H1 (cell line): ENCODE data around the gene HMCN2. TPM values are rescaled to one million over a fixed set of nuclear protein-coding genes. Genes with fewer than 3 reads are reported as not detected.

ENCODE experiments used
- CTCF ChIA-PET: fragments of 300-600 bp; sonication (Branson Sonifier 250); formaldehyde crosslinking; loops from one replicate; lab custom pipeline; 2021; ENCODE audit not compliant: partially characterized antibody; lab: Charles Lee
- POLR2A ChIA-PET: fragments of 300-600 bp; sonication (Branson Sonifier 250); formaldehyde crosslinking; loops from one replicate; lab custom pipeline; 2021; ENCODE audit warnings: inconsistent platforms; ENCODE audit not compliant: partially characterized antibody; lab: Charles Lee
- DNase-seq, 2 experiments: peaks; one replicate each; pipeline versions ENCODE4 v3.0.0 to v3.0.0-alpha.2; 2010 to 2022; ENCODE audit warnings: low spot score in 2 of 2, low read depth in 1 of 2, mixed read lengths in 1 of 2
- FAIRE-seq: peaks from 2 replicates; lab custom pipeline; 2011; peaks lifted over from hg19 to GRCh38; lab: Jason Lieb, UNC
- H2AFZ ChIP-seq: 2 replicates; pipeline ENCODE4 v1.8.1; 2012; ENCODE audit warnings: low read length, inconsistent platforms
- H2AK5ac ChIP-seq: 2 replicates; pipeline ENCODE4 v1.6.1; 2013; ENCODE audit warnings: low read depth, low read length
- H2BK120ac ChIP-seq: replicated peaks from 2 replicates; pipeline ENCODE3; 2013; ENCODE audit warnings: low read depth, low read length, inconsistent platforms
- H2BK12ac ChIP-seq: 2 replicates; pipeline ENCODE4 v1.6.1; 2013; ENCODE audit warnings: low read depth, low read length
- H2BK15ac ChIP-seq: 2 replicates; pipeline ENCODE4 v1.6.1; 2013; ENCODE audit warnings: low read length
- H2BK20ac ChIP-seq: 2 replicates; pipeline ENCODE4 v1.6.1; 2013; ENCODE audit warnings: low read length
- H2BK5ac ChIP-seq: 2 replicates; pipeline ENCODE4 v1.6.1; 2013; ENCODE audit warnings: low read depth, low read length
- H3K14ac ChIP-seq: 2 replicates; pipeline ENCODE4 v1.6.1; 2013; ENCODE audit warnings: inconsistent platforms; ENCODE audit not compliant: insufficient read length
- H3K18ac ChIP-seq: 2 replicates; pipeline ENCODE4 v1.6.1; 2013; ENCODE audit warnings: low read length; ENCODE audit errors: extremely low read depth
- H3K23ac ChIP-seq: 2 replicates; pipeline ENCODE4 v1.6.1; 2013; ENCODE audit warnings: inconsistent platforms; ENCODE audit not compliant: insufficient read length
- H3K23me2 ChIP-seq: 2 replicates; pipeline ENCODE4 v1.6.1; 2013; ENCODE audit warnings: low read depth, low read length
- H3K27ac ChIP-seq: 2 replicates; pipeline ENCODE4 v1.6.1; 2011; ENCODE audit warnings: low read depth, low read length, inconsistent platforms
- H3K27me3 ChIP-seq, 4 experiments: replicated peaks in 1 of 4; 1 replicate in 1 of 4; 2 replicates in 3 of 4; pipeline versions ENCODE4 v1.6.1 to v1.8.1; 2011 to 2013; ENCODE audit warnings: low read length in 3 of 4, mild to moderate bottlenecking in 3 of 4, inconsistent platforms in 2 of 4, mixed read lengths in 2 of 4, moderate library complexity in 1 of 4; ENCODE audit not compliant: control insufficient read depth in 3 of 4, insufficient read depth in 3 of 4; ENCODE audit errors: extremely low read depth in 1 of 4
- H3K36me3 ChIP-seq, 4 experiments: 2 replicates each; pipeline versions ENCODE4 v1.6.1 to v1.8.1; 2011 to 2013; ENCODE audit warnings: mild to moderate bottlenecking in 4 of 4, low read length in 3 of 4, moderate library complexity in 2 of 4, control low read depth in 1 of 4, inconsistent platforms in 1 of 4; ENCODE audit not compliant: insufficient read depth in 4 of 4, control insufficient read depth in 2 of 4
- H3K4ac ChIP-seq: replicated peaks from 2 replicates; pipeline ENCODE3; 2013; ENCODE audit warnings: low read length, low read depth, mixed read lengths, inconsistent platforms; ENCODE audit not compliant: insufficient read length
- H3K4me1 ChIP-seq, 4 experiments: replicated peaks in 1 of 4; 1 replicate in 1 of 4; 2 replicates in 3 of 4; pipeline versions ENCODE4 v1.6.1 to v1.8.1; 2011 to 2013; ENCODE audit warnings: low read length in 3 of 4, inconsistent platforms in 2 of 4, mixed read lengths in 1 of 4; ENCODE audit not compliant: insufficient read depth in 4 of 4, control insufficient read depth in 3 of 4
- H3K4me2 ChIP-seq, 2 experiments: 2 replicates each; pipeline versions ENCODE4 v1.6.1 to v1.8.1; 2011 to 2013; ENCODE audit warnings: low read depth in 2 of 2, low read length in 2 of 2, control low read depth in 1 of 2, inconsistent platforms in 1 of 2, mild to moderate bottlenecking in 1 of 2; ENCODE audit not compliant: insufficient read depth in 1 of 2
- H3K4me3 ChIP-seq, 4 experiments: fragments of 200-600, 300-600 bp in 1 of 4; sonication (generic), shearing (Covaris generic), sonication (Bioruptor Twin) in 1 of 4; 2 replicates each; pipeline versions ENCODE4 v1.5.1 to v1.8.1; 2011 to 2016; ENCODE audit warnings: low read length in 4 of 4, low read depth in 3 of 4, control low read depth in 2 of 4, inconsistent platforms in 2 of 4, mild to moderate bottlenecking in 2 of 4, mixed read lengths in 1 of 4, moderate library complexity in 1 of 4; ENCODE audit not compliant: insufficient read depth in 2 of 4; ENCODE audit errors: extremely low read depth in 1 of 4
- H3K56ac ChIP-seq: replicated peaks from 2 replicates; pipeline ENCODE3; 2013; ENCODE audit warnings: low read depth, mild to moderate bottlenecking, mixed read lengths, low read length, inconsistent platforms; ENCODE audit not compliant: insufficient read length
- H3K79me1 ChIP-seq: 2 replicates; pipeline ENCODE4 v1.6.1; 2013; ENCODE audit warnings: low read depth, low read length, control low read depth
- H3K79me2 ChIP-seq, 2 experiments: 2 replicates each; pipeline versions ENCODE4 v1.6.1 to v1.8.1; 2012 to 2013; ENCODE audit warnings: low read length in 2 of 2, mild to moderate bottlenecking in 2 of 2, inconsistent platforms in 1 of 2; ENCODE audit not compliant: insufficient read depth in 2 of 2, control insufficient read depth in 1 of 2
- H3K9ac ChIP-seq, 4 experiments: replicated peaks in 1 of 4; 1 replicate in 1 of 4; 2 replicates in 3 of 4; pipeline versions ENCODE4 v1.6.1 to v1.8.1; 2011 to 2013; ENCODE audit warnings: low read depth in 3 of 4, low read length in 3 of 4, control low read depth in 2 of 4, mild to moderate bottlenecking in 2 of 4, moderate library complexity in 2 of 4, inconsistent platforms in 1 of 4; ENCODE audit errors: extremely low read depth in 1 of 4
- H3K9me3 ChIP-seq, 2 experiments: 2 replicates each; pipeline versions ENCODE4 v1.6.1 to v1.8.1; 2012 to 2013; ENCODE audit warnings: mild to moderate bottlenecking in 2 of 2, moderate library complexity in 2 of 2, control low read depth in 1 of 2, inconsistent platforms in 1 of 2, low read depth in 1 of 2, low read length in 1 of 2, mixed read lengths in 1 of 2; ENCODE audit not compliant: insufficient read depth in 2 of 2
- H4K20me1 ChIP-seq, 2 experiments: replicated peaks in 1 of 2; 2 replicates each; pipeline versions ENCODE3 to v1.8.1; 2011 to 2013; ENCODE audit warnings: inconsistent platforms in 2 of 2, low read length in 2 of 2, mild to moderate bottlenecking in 1 of 2; ENCODE audit not compliant: insufficient read depth in 2 of 2, control insufficient read depth in 1 of 2
- H4K5ac ChIP-seq: 2 replicates; pipeline ENCODE4 v1.6.1; 2013; ENCODE audit warnings: low read length, low read depth, mixed read lengths, inconsistent platforms; ENCODE audit not compliant: insufficient read length
- H4K8ac ChIP-seq: 2 replicates; pipeline ENCODE4 v1.8.0; 2013; ENCODE audit warnings: mild to moderate bottlenecking, moderate library complexity, low read length, inconsistent platforms; ENCODE audit not compliant: insufficient read depth; ENCODE audit errors: extremely low read depth
- H4K91ac ChIP-seq: replicated peaks from 2 replicates; pipeline ENCODE3; 2013; ENCODE audit warnings: low read length, mixed read lengths, inconsistent platforms; ENCODE audit not compliant: insufficient read length
- HDAC2 ChIP-seq, 2 experiments: fragments of 300-600 bp in 1 of 2; sonication (generic) in 1 of 2; IDR thresholded peaks; 2 replicates each; pipeline ENCODE4 v1.6.1; 2011 to 2012; ENCODE audit warnings: low read depth in 2 of 2, low read length in 2 of 2, mild to moderate bottlenecking in 2 of 2, moderate library complexity in 2 of 2, borderline replicate concordance in 1 of 2, inconsistent platforms in 1 of 2
- KDM1A ChIP-seq: fragments of 200-600, 300-600 bp; sonication (generic); IDR thresholded peaks from 2 replicates; pipeline ENCODE4 v1.7.1; 2016; ENCODE audit warnings: mild to moderate bottlenecking, low read length, borderline replicate concordance
- ZNF274 ChIP-seq: IDR thresholded peaks from 2 replicates; pipeline ENCODE4 v1.7.0; 2012; ENCODE audit warnings: low read length, borderline replicate concordance; ENCODE audit errors: extremely low read depth
- WGBS, 2 experiments: shearing (Covaris generic) in 1 of 2; methylation state at CpG; one replicate each; pipeline versions ENCODE4 v1.1.6 to v1.1.7; 2013 to 2015; ENCODE audit warnings: low lambda C conversion rate in 2 of 2, mixed read lengths in 2 of 2, inconsistent platforms in 1 of 2, low coverage in 1 of 2, missing lambda C conversion rate in 1 of 2; ENCODE audit not compliant: insufficient replicate concordance in 2 of 2, insufficient coverage in 1 of 2, insufficient read length in 1 of 2; ENCODE audit errors: extremely low coverage in 1 of 2, missing lambda C conversion rate in 1 of 2; 5-methylcytosine and 5-hydroxymethylcytosine counted together
- polyA plus RNA-seq, 7 experiments: library from polyadenylated mRNA; depleted of rRNA in 3 of 7; stranded (reverse) in 5 of 7; unstranded in 2 of 7; fragments of >200 nt in 5 of 7; fragments of 200-250 nt in 2 of 7; gene quantifications; 1 replicate in 5 of 7; 2 replicates in 1 of 7; 4 replicates in 1 of 7; pipeline versions ENCODE4 v1.2.1 to v1.2.3, GENCODE V29; 2011 to 2013; ENCODE audit warnings: missing spikeins in 2 of 7, mixed read lengths in 2 of 7
- total RNA-seq: library from RNA; stranded (reverse); fragmentation: NEBNext Ultra II Directional; extraction: Animal tissue kit (Norgen Biotek cat#: 25700); gene quantifications from 2 replicates; pipeline ENCODE4 v1.2.1, GENCODE V29; 2021

Gene HMCN2
- total and polyA plus RNA-seq, 2 of the 8 experiments (the other 6 are each of a cell fraction or from before 2014, with no cell fraction given), result 5.0 to 9.1 TPM

DNA sequence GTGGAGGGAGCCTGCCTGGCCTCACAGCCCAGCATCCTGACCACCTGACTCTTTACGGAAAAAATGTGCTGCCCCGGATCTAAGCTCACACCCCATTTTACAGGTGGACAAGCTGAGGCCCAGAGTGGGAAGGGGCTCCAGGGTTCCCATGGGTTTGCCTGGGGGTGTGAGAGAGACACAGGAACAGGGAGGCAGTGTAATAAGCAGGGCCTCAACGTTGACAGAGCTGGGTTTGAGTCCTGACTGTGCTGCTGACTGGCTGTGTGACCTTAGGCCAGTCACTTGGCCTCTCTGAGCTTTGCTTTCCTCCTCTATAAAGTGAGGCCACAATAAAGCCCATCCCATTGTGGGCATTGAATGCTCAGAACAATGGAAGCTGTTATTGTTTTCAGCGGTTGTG, 73.7 kb downstream of the HMCN2 start:
- no peak overlapping the region for H2BK12ac ChIP-seq
- FAIRE-seq, result no peak
- peak overlapping the region; percentile 64; the same call in 1 of the 2 replicates for H4K8ac ChIP-seq
- H3K9ac ChIP-seq, result no peak overlapping the region
- no peak overlapping the region for H3K56ac ChIP-seq
- 0 out of 2 replicates have a peak overlapping the region, but pooled peaks have one; percentile 52 for H2BK5ac ChIP-seq
- H3K4me2 ChIP-seq, result no peak overlapping the region
- H3K14ac ChIP-seq, result no peak overlapping the region
- no peaks in the 10 kb centered on the region; a peak in 1 of 8 replicates for H3K36me3 ChIP-seq
- H3K4me3 ChIP-seq, result no peak overlapping the region
- H3K27me3 ChIP-seq, result no peaks in the 10 kb centered on the region
- H4K91ac ChIP-seq, result no peak overlapping the region
- no peak overlapping the region for H2BK15ac ChIP-seq
- H2BK120ac ChIP-seq, result no peak overlapping the region
- peaks cover 2% of the 10 kb centered on the region; the same call in 1 of the 2 replicates for H3K23me2 ChIP-seq
- no peaks in the 10 kb centered on the region for H3K9me3 ChIP-seq
- no peak overlapping the region for H2BK20ac ChIP-seq
- peaks cover under 1% of the 10 kb centered on the region for H3K79me1 ChIP-seq
- H3K4ac ChIP-seq, result no peak overlapping the region
- no peak overlapping the region for H2AFZ ChIP-seq
- H4K20me1 ChIP-seq, result peaks cover 0 to 5% of the 10 kb centered on the region in 2 experiments
- no peak overlapping the region for H3K27ac ChIP-seq
- no peak for TF ChIP-seq ZNF274
- TF ChIP-seq HDAC2 (IDR thresholded peaks at IDR 0.05; ENCODE audit: borderline replicate concordance in 1 of 2, low read depth in 2 of 2, low read length in 2 of 2), result 0 out of 4 replicates have a peak, but pooled peaks of 1 of the 2 experiments have one; percentile 47
- peak; percentile 59; the same call in 1 of the 2 replicates for TF ChIP-seq KDM1A
- no peak overlapping the region for H4K5ac ChIP-seq
- whole genome bisulfite sequencing, 2 experiments, result 94% methylated on average over 4 of the region's 4 CpGs; no CpG with 5 or more reads in 1 of the 2 experiments
- no peak overlapping the region for H3K23ac ChIP-seq
- H3K18ac ChIP-seq, result no peak overlapping the region
- no peaks in the 10 kb centered on the region for H3K79me2 ChIP-seq
- H3K4me1 ChIP-seq, result no peaks in the 10 kb centered on the region
- CTCF ChIA-PET, result interaction anchor here (5.7 to 6.1 kb wide), 4 partner anchors 12 to 232 kb away, joined by 35 to 63 read pairs (median 49); no protein-coding TSS in a partner anchor
- POLR2A ChIA-PET, result interaction anchor here (1.5 kb wide), 1 partner anchor 92 kb away, joined by 3 read pairs; no protein-coding TSS in a partner anchor
- no peak for DNase-seq
- no peak overlapping the region for H2AK5ac ChIP-seq
